HUES6 (cell line): ENCODE results near the gene GALNTL6.

Experiments
- H3K27ac ChIP-seq: 2 replicates; pipeline ENCODE4 v1.7.0; 2013; ENCODE audit warnings: low read depth, mild to moderate bottlenecking, low read length, inconsistent platforms
- H3K27me3 ChIP-seq: 2 replicates; pipeline ENCODE4 v1.6.1; 2013; ENCODE audit warnings: low read length; ENCODE audit not compliant: control insufficient read depth, insufficient read depth
- H3K36me3 ChIP-seq: 2 replicates; pipeline ENCODE4 v1.6.1; 2013; ENCODE audit warnings: low read length; ENCODE audit not compliant: control insufficient read depth, insufficient read depth
- H3K4me1 ChIP-seq: 2 replicates; pipeline ENCODE4 v1.6.1; 2013; ENCODE audit warnings: low read length; ENCODE audit not compliant: control insufficient read depth, insufficient read depth
- H3K4me3 ChIP-seq: 2 replicates; pipeline ENCODE4 v1.5.1; 2013; ENCODE audit warnings: low read depth, low read length
- H3K9ac ChIP-seq: one replicate; pipeline ENCODE4 v1.6.1; 2013; ENCODE audit warnings: mild to moderate bottlenecking, low read length
- H3K9me3 ChIP-seq: 2 replicates; pipeline ENCODE4 v1.6.1; 2013; ENCODE audit warnings: low read depth, low read length; ENCODE audit not compliant: control insufficient read depth, insufficient read depth

Gene GALNTL6

GRCh38 chr4:172147687-172148086 lies 334.5 kb downstream of the GALNTL6 start:
- no peaks in the 10 kb centered on the region for H3K27me3 ChIP-seq
- no peaks in the 10 kb centered on the region for H3K4me1 ChIP-seq
- H3K9ac ChIP-seq: no peak overlapping the region
- H3K36me3 ChIP-seq: no peaks in the 10 kb centered on the region
- no peak overlapping the region for H3K27ac ChIP-seq
- H3K9me3 ChIP-seq: no peaks in the 10 kb centered on the region
- H3K4me3 ChIP-seq: no peak overlapping the region

- no peak overlapping the region for H3K4me3 ChIP-seq
- no peaks in the 10 kb centered on the region for H3K36me3 ChIP-seq
- H3K9ac ChIP-seq: no peak overlapping the region
- no peaks in the 10 kb centered on the region for H3K9me3 ChIP-seq
- H3K4me1 ChIP-seq: no peaks in the 10 kb centered on the region
- no peak overlapping the region for H3K27ac ChIP-seq
- no peaks in the 10 kb centered on the region for H3K27me3 ChIP-seq
Observed at GRCh38 chr4:172149329-172149728, 336.1 kb downstream of the GALNTL6 start.

- Histone ChIP-seq H3K27me3 (no peaks in the 10 kb centered on the region), H3K9ac (no peak overlapping the region), H3K4me3 (no peak overlapping the region), H3K36me3 (no peaks in the 10 kb centered on the region), H3K27ac (no peak overlapping the region), H3K9me3 (no peaks in the 10 kb centered on the region), H3K4me1 (no peaks in the 10 kb centered on the region)
Observed at GRCh38 chr4:172152284-172152683, 339.1 kb downstream of the GALNTL6 start.

- Histone ChIP-seq H3K4me1 (no peaks in the 10 kb centered on the region), H3K4me3 (no peak overlapping the region), H3K27ac (no peak overlapping the region), H3K9ac (no peak overlapping the region), H3K9me3 (no peaks in the 10 kb centered on the region), H3K36me3 (no peaks in the 10 kb centered on the region), H3K27me3 (no peaks in the 10 kb centered on the region)
Observed at GRCh38 chr4:172153719-172154118, 340.5 kb downstream of the GALNTL6 start.

- Histone ChIP-seq H3K4me1 (no peaks in the 10 kb centered on the region), H3K36me3 (no peaks in the 10 kb centered on the region), H3K27ac (no peak overlapping the region), H3K9ac (no peak overlapping the region), H3K4me3 (no peak overlapping the region), H3K27me3 (no peaks in the 10 kb centered on the region), H3K9me3 (no peaks in the 10 kb centered on the region)
Observed at GRCh38 chr4:172155838-172156345, 342.7 kb downstream of the GALNTL6 start.

GRCh38 chr4:172157946-172158345 lies 344.7 kb downstream of the GALNTL6 start:
- Histone ChIP-seq H3K9me3 (no peaks in the 10 kb centered on the region), H3K9ac (no peak overlapping the region)

GRCh38 chr4:172163215-172163614 lies 350.0 kb downstream of the GALNTL6 start:
- Histone ChIP-seq H3K36me3 (no peaks in the 10 kb centered on the region), H3K9ac (no peak overlapping the region), H3K27ac (no peak overlapping the region), H3K4me3 (no peak overlapping the region), H3K9me3 (no peaks in the 10 kb centered on the region), H3K4me1 (no peaks in the 10 kb centered on the region), H3K27me3 (no peaks in the 10 kb centered on the region)

More at GRCh38 chr4:172157946-172158345, 344.7 kb downstream of the GALNTL6 start:
- Histone ChIP-seq H3K4me1 (no peaks in the 10 kb centered on the region), H3K27ac (no peak overlapping the region), H3K4me3 (no peak overlapping the region), H3K36me3 (no peaks in the 10 kb centered on the region), H3K27me3 (no peaks in the 10 kb centered on the region)

GRCh38 chr4:172168888-172169287 lies 355.7 kb downstream of the GALNTL6 start:
- H3K36me3 ChIP-seq: no peaks in the 10 kb centered on the region
- H3K4me1 ChIP-seq: peaks cover 8% of the 10 kb centered on the region
- H3K27ac ChIP-seq: no peak overlapping the region
- no peaks in the 10 kb centered on the region for H3K27me3 ChIP-seq
- no peaks in the 10 kb centered on the region for H3K9me3 ChIP-seq
- no peak overlapping the region for H3K4me3 ChIP-seq
- no peak overlapping the region for H3K9ac ChIP-seq

- no peak overlapping the region for H3K27ac ChIP-seq
- no peaks in the 10 kb centered on the region for H3K27me3 ChIP-seq
- H3K4me1 ChIP-seq: peaks cover 8% of the 10 kb centered on the region
- H3K9me3 ChIP-seq: no peaks in the 10 kb centered on the region
- H3K9ac ChIP-seq: no peak overlapping the region
- H3K36me3 ChIP-seq: no peaks in the 10 kb centered on the region
- H3K4me3 ChIP-seq: no peak overlapping the region
Observed at GRCh38 chr4:172169871-172170270, 356.7 kb downstream of the GALNTL6 start.

- Histone ChIP-seq H3K9me3 (no peaks in the 10 kb centered on the region), H3K27me3 (no peaks in the 10 kb centered on the region), H3K4me1 (peaks cover 8% of the 10 kb centered on the region), H3K4me3 (no peak overlapping the region), H3K36me3 (no peaks in the 10 kb centered on the region), H3K9ac (no peak overlapping the region), H3K27ac (no peak overlapping the region)
Observed at GRCh38 chr4:172173206-172173605, 360.0 kb downstream of the GALNTL6 start.

GRCh38 chr4:172177382-172177781 lies 364.2 kb downstream of the GALNTL6 start:
- Histone ChIP-seq H3K9me3 (no peaks in the 10 kb centered on the region), H3K4me3 (no peak overlapping the region), H3K9ac (no peak overlapping the region), H3K27ac (no peak overlapping the region), H3K4me1 (peaks cover 7% of the 10 kb centered on the region), H3K36me3 (no peaks in the 10 kb centered on the region), H3K27me3 (no peaks in the 10 kb centered on the region)
